Neural cell (in vitro differentiated cells): ENCODE data around the gene ABI3BP. TPM values are rescaled to one million over a fixed set of nuclear protein-coding genes. Genes with fewer than 3 reads are reported as not detected.

Experiments used
- H2AFZ ChIP-seq: fragments of 200-600, 300-800 bp; sonication (generic), shearing (Covaris generic); 2 replicates; pipeline ENCODE4 v1.6.0; 2014; ENCODE audit warnings: low read depth, mild to moderate bottlenecking, antibody characterized with exemption, low read length, moderate library complexity
- H3F3A ChIP-seq: fragments of 200-600 bp; shearing (Covaris generic); 2 replicates; pipeline ENCODE4 v1.6.1; 2016; ENCODE audit warnings: mild to moderate bottlenecking, moderate library complexity, mixed read lengths, antibody characterized with exemption, low read length; ENCODE audit not compliant: insufficient read depth, poor library complexity, severe bottlenecking
- H3K27ac ChIP-seq: fragments of 200-600, 300-800 bp; sonication (generic), shearing (Covaris generic); 2 replicates; pipeline ENCODE4 v1.5.1; 2014; ENCODE audit warnings: mild to moderate bottlenecking, low read length, moderate library complexity
- H3K27me3 ChIP-seq: fragments of 300-800, 200-600 bp; sonication (generic), shearing (Covaris generic); 2 replicates; pipeline ENCODE4 v1.6.0; 2014; ENCODE audit warnings: mild to moderate bottlenecking, low read depth, low read length, moderate library complexity; ENCODE audit not compliant: insufficient read depth
- H3K36me3 ChIP-seq: fragments of 300-800, 200-600 bp; sonication (generic), shearing (Covaris generic); 2 replicates; pipeline ENCODE4 v1.5.1; 2014; ENCODE audit warnings: mild to moderate bottlenecking, antibody characterized with exemption, low read length, moderate library complexity; ENCODE audit not compliant: insufficient read depth
- H3K4me2 ChIP-seq: fragments of 300-800, 200-600 bp; sonication (generic), shearing (Covaris generic); 2 replicates; pipeline ENCODE4 v1.6.0; 2014; ENCODE audit warnings: mild to moderate bottlenecking, low read length
- H3K4me3 ChIP-seq: fragments of 300-800, 200-600 bp; sonication (generic), shearing (Covaris generic); 2 replicates; pipeline ENCODE4 v1.5.1; 2014; ENCODE audit warnings: mild to moderate bottlenecking, low read length, moderate library complexity
- H3K79me2 ChIP-seq: fragments of 200-600 bp; shearing (Covaris generic); replicated peaks from 2 replicates; pipeline ENCODE4 v1.6.0; 2014; ENCODE audit warnings: mild to moderate bottlenecking, low read length, moderate library complexity; ENCODE audit not compliant: insufficient read depth
- H3K9ac ChIP-seq: fragments of 300-800, 200-600 bp; sonication (generic), shearing (Covaris generic); 2 replicates; pipeline ENCODE4 v1.6.1; 2016; ENCODE audit warnings: mild to moderate bottlenecking, low read length, mixed read lengths
- H3K9me2 ChIP-seq: fragments of 200-600 bp; shearing (Covaris generic); 2 replicates; pipeline ENCODE4 v1.6.1; 2016; ENCODE audit warnings: mild to moderate bottlenecking, low read length, mixed read lengths; ENCODE audit not compliant: insufficient read depth
- H3K9me3 ChIP-seq: fragments of 200-600, 300-800 bp; sonication (generic), shearing (Covaris generic); 2 replicates; pipeline ENCODE4 v1.6.1; 2016; ENCODE audit warnings: mild to moderate bottlenecking, mixed run types, low read length, moderate library complexity, mixed read lengths
- H4K20me1 ChIP-seq: fragments of 200-600 bp; shearing (Covaris generic); 2 replicates; pipeline ENCODE4 v1.6.1; 2016; ENCODE audit warnings: mild to moderate bottlenecking, mixed run types; ENCODE audit not compliant: insufficient read depth
- EP300 ChIP-seq: fragments of 450-650 bp; conservative IDR thresholded peaks from 2 replicates; pipeline ENCODE4 v1.6.1; 2014; ENCODE audit warnings: antibody characterized with exemption, mild to moderate bottlenecking, moderate library complexity; ENCODE audit not compliant: poor library complexity, severe bottlenecking
- EZH2 ChIP-seq: fragments of 200-600, 300-800 bp; shearing (Covaris generic), sonication (generic); IDR thresholded peaks from 2 replicates; pipeline ENCODE4 v1.6.1; 2014; ENCODE audit warnings: antibody characterized with exemption, low read length, borderline replicate concordance, mild to moderate bottlenecking; ENCODE audit not compliant: insufficient read depth, poor library complexity, severe bottlenecking
- MXI1 ChIP-seq: fragments of 450-650 bp; conservative IDR thresholded peaks from 2 replicates; pipeline ENCODE4 v1.6.1; 2014; ENCODE audit warnings: antibody characterized with exemption, mild to moderate bottlenecking; ENCODE audit not compliant: poor library complexity, severe bottlenecking
- POLR2AphosphoS5 ChIP-seq: IDR thresholded peaks from 2 replicates; pipeline ENCODE4 v1.6.1; 2012
- RAD21 ChIP-seq: fragments of 450-650 bp; conservative IDR thresholded peaks from 2 replicates; pipeline ENCODE4 v1.6.1; 2014; ENCODE audit warnings: antibody characterized with exemption, mild to moderate bottlenecking, moderate library complexity
- SMC3 ChIP-seq: fragments of 450-650 bp; conservative IDR thresholded peaks from 2 replicates; pipeline ENCODE4 v1.6.1; 2014; ENCODE audit warnings: antibody characterized with exemption, mild to moderate bottlenecking, moderate library complexity; ENCODE audit not compliant: poor library complexity
- TAF1 ChIP-seq: IDR thresholded peaks from 2 replicates; pipeline ENCODE4 v1.6.1; 2012; ENCODE audit warnings: low read depth
- polyA plus RNA-seq: library from polyadenylated mRNA; depleted of rRNA; stranded (reverse); fragments of >200 nt; gene quantifications from 2 replicates; pipeline ENCODE4 v1.2.3, GENCODE V29; 2014
- TF ChIP-seq, protein P1 (sequence below): fragments of 450-650 bp; IDR thresholded peaks from 2 replicates; pipeline ENCODE4 v1.5.1; 2014; ENCODE audit warnings: antibody characterized with exemption, mild to moderate bottlenecking, moderate library complexity; ENCODE audit not compliant: poor library complexity, severe bottlenecking
- TF ChIP-seq, protein P2 (sequence below): IDR thresholded peaks from 2 replicates; pipeline ENCODE4 v1.6.1; 2012; ENCODE audit warnings: borderline replicate concordance

Gene ABI3BP
- polyA plus RNA-seq, 1 donor from 2014 or later: not detected

- Histone ChIP-seq H4K20me1 (no peaks in the 10 kb centered on the region), H3K27ac (no peak overlapping the region), H3K9me3 (no peaks in the 10 kb centered on the region), H3K4me2 (no peak overlapping the region), H3F3A (no peaks in the 10 kb centered on the region), H3K9ac (no peak overlapping the region), H3K36me3 (no peaks in the 10 kb centered on the region), H3K27me3 (no peaks in the 10 kb centered on the region), H3K79me2 (no peaks in the 10 kb centered on the region), H3K4me3 (no peak overlapping the region), H3K9me2 (no peaks in the 10 kb centered on the region), H2AFZ (no peak overlapping the region)
- TF ChIP-seq TAF1: no peak
- no peak for TF ChIP-seq EP300
- TF ChIP-seq RAD21: no peak
- TF ChIP-seq, protein P1, sequence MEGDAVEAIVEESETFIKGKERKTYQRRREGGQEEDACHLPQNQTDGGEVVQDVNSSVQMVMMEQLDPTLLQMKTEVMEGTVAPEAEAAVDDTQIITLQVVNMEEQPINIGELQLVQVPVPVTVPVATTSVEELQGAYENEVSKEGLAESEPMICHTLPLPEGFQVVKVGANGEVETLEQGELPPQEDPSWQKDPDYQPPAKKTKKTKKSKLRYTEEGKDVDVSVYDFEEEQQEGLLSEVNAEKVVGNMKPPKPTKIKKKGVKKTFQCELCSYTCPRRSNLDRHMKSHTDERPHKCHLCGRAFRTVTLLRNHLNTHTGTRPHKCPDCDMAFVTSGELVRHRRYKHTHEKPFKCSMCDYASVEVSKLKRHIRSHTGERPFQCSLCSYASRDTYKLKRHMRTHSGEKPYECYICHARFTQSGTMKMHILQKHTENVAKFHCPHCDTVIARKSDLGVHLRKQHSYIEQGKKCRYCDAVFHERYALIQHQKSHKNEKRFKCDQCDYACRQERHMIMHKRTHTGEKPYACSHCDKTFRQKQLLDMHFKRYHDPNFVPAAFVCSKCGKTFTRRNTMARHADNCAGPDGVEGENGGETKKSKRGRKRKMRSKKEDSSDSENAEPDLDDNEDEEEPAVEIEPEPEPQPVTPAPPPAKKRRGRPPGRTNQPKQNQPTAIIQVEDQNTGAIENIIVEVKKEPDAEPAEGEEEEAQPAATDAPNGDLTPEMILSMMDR: no peak
- TF ChIP-seq, protein P2, sequence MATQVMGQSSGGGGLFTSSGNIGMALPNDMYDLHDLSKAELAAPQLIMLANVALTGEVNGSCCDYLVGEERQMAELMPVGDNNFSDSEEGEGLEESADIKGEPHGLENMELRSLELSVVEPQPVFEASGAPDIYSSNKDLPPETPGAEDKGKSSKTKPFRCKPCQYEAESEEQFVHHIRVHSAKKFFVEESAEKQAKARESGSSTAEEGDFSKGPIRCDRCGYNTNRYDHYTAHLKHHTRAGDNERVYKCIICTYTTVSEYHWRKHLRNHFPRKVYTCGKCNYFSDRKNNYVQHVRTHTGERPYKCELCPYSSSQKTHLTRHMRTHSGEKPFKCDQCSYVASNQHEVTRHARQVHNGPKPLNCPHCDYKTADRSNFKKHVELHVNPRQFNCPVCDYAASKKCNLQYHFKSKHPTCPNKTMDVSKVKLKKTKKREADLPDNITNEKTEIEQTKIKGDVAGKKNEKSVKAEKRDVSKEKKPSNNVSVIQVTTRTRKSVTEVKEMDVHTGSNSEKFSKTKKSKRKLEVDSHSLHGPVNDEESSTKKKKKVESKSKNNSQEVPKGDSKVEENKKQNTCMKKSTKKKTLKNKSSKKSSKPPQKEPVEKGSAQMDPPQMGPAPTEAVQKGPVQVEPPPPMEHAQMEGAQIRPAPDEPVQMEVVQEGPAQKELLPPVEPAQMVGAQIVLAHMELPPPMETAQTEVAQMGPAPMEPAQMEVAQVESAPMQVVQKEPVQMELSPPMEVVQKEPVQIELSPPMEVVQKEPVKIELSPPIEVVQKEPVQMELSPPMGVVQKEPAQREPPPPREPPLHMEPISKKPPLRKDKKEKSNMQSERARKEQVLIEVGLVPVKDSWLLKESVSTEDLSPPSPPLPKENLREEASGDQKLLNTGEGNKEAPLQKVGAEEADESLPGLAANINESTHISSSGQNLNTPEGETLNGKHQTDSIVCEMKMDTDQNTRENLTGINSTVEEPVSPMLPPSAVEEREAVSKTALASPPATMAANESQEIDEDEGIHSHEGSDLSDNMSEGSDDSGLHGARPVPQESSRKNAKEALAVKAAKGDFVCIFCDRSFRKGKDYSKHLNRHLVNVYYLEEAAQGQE: no peak
- TF ChIP-seq SMC3: no peak
- no peak for TF ChIP-seq EZH2
- TF ChIP-seq MXI1: no peak
- no peak for TF ChIP-seq POLR2AphosphoS5
Measured at GRCh38 chr3:100830931-100831330, 162.3 kb downstream of the ABI3BP start.

- no peaks in the 10 kb centered on the region for H3K27me3 ChIP-seq
- H3K27ac ChIP-seq: no peak overlapping the region
- H3K79me2 ChIP-seq: no peaks in the 10 kb centered on the region
- H3K36me3 ChIP-seq: no peaks in the 10 kb centered on the region
- no peak overlapping the region for H3K4me3 ChIP-seq
- no peaks in the 10 kb centered on the region for H3F3A ChIP-seq
- H3K9me2 ChIP-seq: no peaks in the 10 kb centered on the region
- H2AFZ ChIP-seq: no peak overlapping the region
- no peak for TF ChIP-seq EZH2
- TF ChIP-seq TAF1: no peak
- TF ChIP-seq, protein P1: no peak
- TF ChIP-seq EP300: no peak
- no peak for TF ChIP-seq POLR2AphosphoS5
- TF ChIP-seq, protein P2: no peak
- H3K9ac ChIP-seq: no peak overlapping the region
- H3K4me2 ChIP-seq: no peak overlapping the region
- H3K9me3 ChIP-seq: no peaks in the 10 kb centered on the region
- no peaks in the 10 kb centered on the region for H4K20me1 ChIP-seq
Measured at GRCh38 chr3:100825574-100825973, 167.6 kb downstream of the ABI3BP start.
